ENCODE data around the gene COLEC11.

The COLEC11 gene

GRCh38 chr2:3602553-3603339 lies 7.8 kb downstream of the COLEC11 start:
- DNase-seq (ENCODE audit: low spot score): no peak
- TF ChIP-seq, protein P1, sequence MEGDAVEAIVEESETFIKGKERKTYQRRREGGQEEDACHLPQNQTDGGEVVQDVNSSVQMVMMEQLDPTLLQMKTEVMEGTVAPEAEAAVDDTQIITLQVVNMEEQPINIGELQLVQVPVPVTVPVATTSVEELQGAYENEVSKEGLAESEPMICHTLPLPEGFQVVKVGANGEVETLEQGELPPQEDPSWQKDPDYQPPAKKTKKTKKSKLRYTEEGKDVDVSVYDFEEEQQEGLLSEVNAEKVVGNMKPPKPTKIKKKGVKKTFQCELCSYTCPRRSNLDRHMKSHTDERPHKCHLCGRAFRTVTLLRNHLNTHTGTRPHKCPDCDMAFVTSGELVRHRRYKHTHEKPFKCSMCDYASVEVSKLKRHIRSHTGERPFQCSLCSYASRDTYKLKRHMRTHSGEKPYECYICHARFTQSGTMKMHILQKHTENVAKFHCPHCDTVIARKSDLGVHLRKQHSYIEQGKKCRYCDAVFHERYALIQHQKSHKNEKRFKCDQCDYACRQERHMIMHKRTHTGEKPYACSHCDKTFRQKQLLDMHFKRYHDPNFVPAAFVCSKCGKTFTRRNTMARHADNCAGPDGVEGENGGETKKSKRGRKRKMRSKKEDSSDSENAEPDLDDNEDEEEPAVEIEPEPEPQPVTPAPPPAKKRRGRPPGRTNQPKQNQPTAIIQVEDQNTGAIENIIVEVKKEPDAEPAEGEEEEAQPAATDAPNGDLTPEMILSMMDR (IDR thresholded peaks at IDR 0.05; ENCODE audit: extremely low read depth, missing control alignments): no peak

DNA sequence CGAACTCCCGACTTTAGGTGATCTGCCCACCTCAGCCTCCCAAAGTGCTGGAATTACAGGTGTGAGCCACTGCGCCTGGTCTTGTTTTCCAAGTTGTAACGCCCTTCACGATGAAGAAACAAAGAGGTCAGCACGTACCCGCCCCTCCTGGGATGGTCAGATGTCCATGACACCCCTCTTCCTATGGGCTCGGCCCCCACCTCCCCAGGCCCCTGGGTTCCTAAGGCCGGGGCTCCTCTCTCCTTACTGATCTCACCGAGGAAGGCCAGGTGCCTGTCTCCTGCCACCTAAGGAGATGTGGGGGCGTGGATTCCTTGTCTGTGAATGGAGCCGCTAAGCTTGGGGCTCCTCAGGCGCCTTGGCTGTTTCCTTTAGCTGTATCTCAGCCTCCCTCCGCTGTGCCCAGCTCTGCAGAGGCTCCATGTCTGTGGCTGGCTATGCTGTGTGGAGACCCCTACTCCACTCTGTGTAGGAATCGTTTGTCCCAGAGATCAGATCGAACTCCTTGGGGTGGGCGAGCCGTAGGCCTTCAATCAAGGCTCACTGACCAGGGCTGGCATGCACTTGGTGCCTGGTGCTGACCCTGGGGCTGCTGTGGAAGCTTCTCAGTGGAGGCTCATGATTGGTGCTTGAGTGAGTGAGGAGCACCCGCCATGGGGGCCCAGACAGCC lies 8.8 kb downstream of the COLEC11 start:
- no peak for DNase-seq (ENCODE audit: low spot score)
- TF ChIP-seq, protein P1 (IDR thresholded peaks at IDR 0.05; ENCODE audit: extremely low read depth, missing control alignments): no peak

DNA sequence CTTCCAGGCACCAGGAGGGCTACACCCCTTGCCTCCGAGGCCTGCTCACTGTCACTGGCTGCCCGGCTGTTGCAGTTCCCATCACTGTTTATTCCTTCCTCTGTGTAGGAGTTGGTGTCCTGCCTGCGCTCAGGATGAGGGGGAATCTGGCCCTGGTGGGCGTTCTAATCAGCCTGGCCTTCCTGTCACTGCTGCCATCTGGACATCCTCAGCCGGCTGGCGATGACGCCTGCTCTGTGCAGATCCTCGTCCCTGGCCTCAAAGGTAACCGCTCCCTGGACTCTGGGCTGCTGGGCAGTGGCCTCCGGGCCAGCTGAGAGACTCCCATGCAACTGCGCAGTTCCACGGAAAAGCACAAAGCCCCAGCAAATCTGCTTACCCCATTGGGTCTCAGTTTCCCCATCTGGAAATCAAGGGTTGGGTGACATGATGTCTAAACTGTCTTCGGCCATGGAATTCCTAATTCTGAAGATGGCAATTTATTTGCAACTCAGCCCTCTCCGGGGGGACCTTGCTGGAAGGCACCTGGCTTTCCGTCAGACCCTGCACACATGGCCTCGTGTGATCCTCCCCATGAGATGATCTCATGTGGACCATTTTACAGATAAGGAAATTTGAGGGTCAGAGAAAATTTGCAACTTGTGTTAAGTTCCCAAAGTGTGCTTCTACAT lies 9.4 kb downstream of the COLEC11 start:
- no peak for DNase-seq (ENCODE audit: low spot score)
- TF ChIP-seq, protein P1 (IDR thresholded peaks at IDR 0.05; ENCODE audit: extremely low read depth, missing control alignments): no peak

DNA sequence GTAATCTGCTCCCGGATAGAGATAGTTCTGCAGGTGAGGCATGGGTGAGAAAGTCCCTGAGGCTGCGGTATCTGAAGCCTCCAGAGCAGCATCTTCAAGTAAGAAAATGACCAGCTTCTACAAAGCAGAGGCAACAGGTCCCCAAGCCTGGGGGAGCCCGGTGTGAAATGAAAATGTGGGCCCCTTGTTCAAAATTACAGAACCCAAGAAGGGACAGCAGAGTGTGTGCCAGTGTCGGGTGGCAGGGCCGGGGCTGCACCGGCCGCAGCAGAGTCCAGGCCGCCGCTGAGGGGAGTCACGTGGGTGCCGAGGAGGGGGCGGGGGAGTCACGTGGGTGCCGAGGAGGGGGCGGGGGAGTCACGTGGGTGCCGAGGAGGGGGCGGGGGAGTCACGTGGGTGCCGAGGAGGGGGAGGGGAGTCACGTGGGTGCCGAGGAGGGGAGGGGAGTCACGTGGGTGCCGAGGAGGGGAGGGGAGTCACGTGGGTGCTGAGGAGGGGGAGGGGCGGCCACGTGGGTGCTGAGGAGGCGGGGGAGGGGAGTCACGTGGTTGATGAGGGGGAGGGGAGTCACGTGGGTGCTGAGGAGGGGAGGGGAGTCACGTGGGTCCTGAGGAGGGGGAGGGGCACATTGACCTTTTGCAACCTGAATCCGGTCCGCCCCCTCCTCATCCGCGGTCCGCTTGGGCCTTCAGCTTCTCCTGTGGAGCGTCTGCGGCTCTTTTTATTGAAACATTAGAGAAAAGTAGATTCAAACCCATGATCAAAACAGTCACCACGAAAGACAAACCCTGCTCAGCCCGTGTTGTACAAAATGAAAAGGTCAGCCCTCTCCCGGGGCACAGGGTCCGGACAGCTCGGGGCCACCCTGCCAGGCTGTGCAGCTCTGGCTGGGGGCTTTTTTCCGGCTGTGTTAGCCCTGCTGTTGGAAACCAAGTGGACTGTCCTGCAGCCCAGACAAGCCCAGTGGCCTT lies 10.4 kb downstream of the COLEC11 start:
- DNase-seq (ENCODE audit: low spot score): peak; percentile 79
- TF ChIP-seq, protein P1 (IDR thresholded peaks at IDR 0.05; ENCODE audit: extremely low read depth, missing control alignments): no peak

GRCh38 chr2:3606028-3606369 lies 11.1 kb downstream of the COLEC11 start:
- TF ChIP-seq, protein P1 (IDR thresholded peaks at IDR 0.05; ENCODE audit: extremely low read depth, missing control alignments): no peak
- DNase-seq (ENCODE audit: low spot score): no peak

- TF ChIP-seq, protein P1 (IDR thresholded peaks at IDR 0.05; ENCODE audit: extremely low read depth, missing control alignments): no peak
- DNase-seq (ENCODE audit: low spot score): no peak
Measured at GRCh38 chr2:3606370-3607201, 11.7 kb downstream of the COLEC11 start.
